Measurements from ENCODE around the gene FIGN. TPM values are rescaled to one million over a fixed set of nuclear protein-coding genes. Genes with fewer than 3 reads are reported as not detected.

Gene FIGN
- total RNA-seq, 1 experiment from 2014 or later, result 1.5 TPM

- no peak for ATAC-seq
- no peak for DNase-seq
- no peak for TF ChIP-seq EZH2 (IDR thresholded peaks at IDR 0.05; ENCODE audit: low read length, unreplicated experiment)
- TF ChIP-seq CTCF (conservative IDR thresholded peaks at IDR 0.05; ENCODE audit: low read depth, low read length), result no peak
- TF ChIP-seq EZH2phosphoT487 (IDR thresholded peaks at IDR 0.05; ENCODE audit: borderline replicate concordance, low read length), result no peak
- no peaks in the 10 kb centered on the region for H3K36me3 ChIP-seq (ENCODE audit: low read depth, low read length)
- no TSS peak for BruUV-seq (replicated peaks)
- H3K9ac ChIP-seq (ENCODE audit: low read length), result no peak overlapping the region
- no peaks in the 10 kb centered on the region for H3K9me3 ChIP-seq (ENCODE audit: low read length)
- no peaks in the 10 kb centered on the region for H3K4me1 ChIP-seq (ENCODE audit: insufficient read depth, low read length)
- H2AFZ ChIP-seq (ENCODE audit: low read length), result no peak overlapping the region
- CTCF ChIA-PET, result no interaction called here
- H3K27ac ChIP-seq (ENCODE audit: low read length), result no peak overlapping the region
- H3K27me3 ChIP-seq (ENCODE audit: low read length), result no peaks in the 10 kb centered on the region
- H3K79me2 ChIP-seq (ENCODE audit: low read length), result no peaks in the 10 kb centered on the region
- no peaks in the 10 kb centered on the region for H3F3A ChIP-seq (ENCODE audit: low read length, unreplicated experiment)
- no peaks in the 10 kb centered on the region for H3K9me2 ChIP-seq (replicated peaks; ENCODE audit: low read length)
- H3K4me2 ChIP-seq (ENCODE audit: low read length), result no peak overlapping the region
- H3K4me3 ChIP-seq (ENCODE audit: low read length), result no peak overlapping the region
- POLR2A ChIA-PET (ENCODE audit: unreplicated experiment), result no interaction called here
- H4K20me1 ChIP-seq (ENCODE audit: low read length), result no peaks in the 10 kb centered on the region
- intact Hi-C loops (cut with micrococcal nuclease), result no loop called here
Measured at GRCh38 chr2:163701399-163702195, 34.2 kb downstream of the FIGN start.

DNA sequence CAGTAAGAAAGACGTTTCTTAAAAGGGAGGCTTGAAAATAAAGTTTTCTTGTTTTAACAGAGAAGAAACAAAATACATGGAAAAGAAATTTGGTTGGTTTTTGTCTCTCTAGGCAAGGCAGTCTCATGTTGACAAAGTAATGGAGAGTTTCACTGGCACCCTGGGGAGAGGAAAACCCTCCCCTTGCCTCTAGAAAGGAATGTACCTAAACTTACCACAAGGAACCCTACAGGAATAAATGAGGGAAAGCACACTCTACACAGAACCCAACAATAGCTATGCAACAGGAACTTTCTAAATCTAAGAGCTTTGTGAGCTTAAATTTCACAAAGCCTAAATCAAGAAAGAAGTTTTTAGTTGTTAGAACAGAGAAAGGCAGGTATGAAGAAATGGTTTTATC is 37.0 kb downstream of the FIGN start:
- intact Hi-C loops (cut with micrococcal nuclease), result no loop called here
- H3K9me3 ChIP-seq (ENCODE audit: low read length), result no peaks in the 10 kb centered on the region
- no peaks in the 10 kb centered on the region for H3K36me3 ChIP-seq (ENCODE audit: low read depth, low read length)
- no peak for TF ChIP-seq EZH2phosphoT487 (IDR thresholded peaks at IDR 0.05; ENCODE audit: borderline replicate concordance, low read length)
- TF ChIP-seq EZH2 (IDR thresholded peaks at IDR 0.05; ENCODE audit: low read length, unreplicated experiment), result no peak
- H3K4me1 ChIP-seq (ENCODE audit: insufficient read depth, low read length), result no peaks in the 10 kb centered on the region
- no peaks in the 10 kb centered on the region for H3K79me2 ChIP-seq (ENCODE audit: low read length)
- H3K27me3 ChIP-seq (ENCODE audit: low read length), result no peaks in the 10 kb centered on the region
- DNase-seq (no peak), ATAC-seq (no peak)
- BruUV-seq (replicated peaks), result no TSS peak
- H2AFZ ChIP-seq (ENCODE audit: low read length), result no peak overlapping the region
- no peaks in the 10 kb centered on the region for H4K20me1 ChIP-seq (ENCODE audit: low read length)
- no peak overlapping the region for H3K9ac ChIP-seq (ENCODE audit: low read length)
- no peak overlapping the region for H3K4me2 ChIP-seq (ENCODE audit: low read length)
- no peak overlapping the region for H3K27ac ChIP-seq (ENCODE audit: low read length)
- ChIA-PET POLR2A (ENCODE audit: unreplicated experiment) (no interaction called here), CTCF (no interaction called here)
- H3K9me2 ChIP-seq (replicated peaks; ENCODE audit: low read length), result no peaks in the 10 kb centered on the region
- no peak overlapping the region for H3K4me3 ChIP-seq (ENCODE audit: low read length)
- H3F3A ChIP-seq (ENCODE audit: low read length, unreplicated experiment), result no peaks in the 10 kb centered on the region

DNA sequence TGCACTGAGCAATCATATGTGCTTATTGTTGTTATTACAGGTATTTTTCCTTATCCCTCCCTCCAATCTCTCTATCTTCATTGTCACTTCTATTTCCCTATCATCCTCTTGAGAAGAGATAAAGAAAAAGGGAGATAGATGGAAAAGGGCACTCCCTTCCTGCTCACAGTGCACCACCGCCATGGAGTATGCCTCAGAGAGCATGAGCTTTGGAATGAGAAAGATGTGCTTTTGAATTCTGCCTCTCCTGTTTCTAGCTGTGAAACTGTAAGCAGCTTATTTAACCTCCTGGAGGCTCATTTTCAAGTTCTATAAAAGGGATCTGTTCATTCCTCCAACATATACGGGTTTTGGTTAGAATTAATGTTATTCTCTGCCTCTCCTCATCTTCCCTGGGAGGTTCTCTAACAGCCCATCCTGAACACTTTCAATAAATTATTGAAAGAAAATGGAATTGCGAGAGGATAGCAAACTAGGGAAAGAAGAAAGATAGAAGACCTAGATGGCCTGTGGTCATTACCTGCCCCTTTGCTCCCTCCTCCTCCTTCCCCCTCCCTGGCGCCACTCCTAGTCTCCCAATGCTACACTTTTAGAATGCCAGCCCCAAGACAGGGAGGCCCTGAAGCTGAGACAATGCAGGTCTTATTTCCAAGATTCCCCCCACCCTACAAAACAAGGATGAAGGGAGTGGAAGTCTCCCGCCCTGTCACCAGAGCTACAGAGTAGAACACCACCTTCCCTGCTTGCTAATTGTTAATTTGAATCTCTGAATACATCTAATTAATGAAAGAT is 37.8 kb downstream of the FIGN start:
- POLR2A ChIA-PET (ENCODE audit: unreplicated experiment), result no interaction called here
- Histone ChIP-seq H3K4me1 (ENCODE audit: insufficient read depth, low read length) (no peaks in the 10 kb centered on the region), H3K9me3 (ENCODE audit: low read length) (no peaks in the 10 kb centered on the region), H3K4me3 (ENCODE audit: low read length) (no peak overlapping the region), H4K20me1 (ENCODE audit: low read length) (no peaks in the 10 kb centered on the region), H3K27me3 (ENCODE audit: low read length) (no peaks in the 10 kb centered on the region), H3K79me2 (ENCODE audit: low read length) (no peaks in the 10 kb centered on the region), H3K9ac (ENCODE audit: low read length) (no peak overlapping the region), H3K4me2 (ENCODE audit: low read length) (no peak overlapping the region), H3K9me2 (replicated peaks; ENCODE audit: low read length) (no peaks in the 10 kb centered on the region), H3K36me3 (ENCODE audit: low read depth, low read length) (no peaks in the 10 kb centered on the region), H3K27ac (ENCODE audit: low read length) (no peak overlapping the region), H3F3A (ENCODE audit: low read length, unreplicated experiment) (no peaks in the 10 kb centered on the region), H2AFZ (ENCODE audit: low read length) (no peak overlapping the region)
- no peak for ATAC-seq
- CTCF ChIA-PET, result no interaction called here
- intact Hi-C loops (cut with micrococcal nuclease), result no loop called here
- TF ChIP-seq EZH2phosphoT487 (IDR thresholded peaks at IDR 0.05; ENCODE audit: borderline replicate concordance, low read length) (no peak), CTCF (conservative IDR thresholded peaks at IDR 0.05; ENCODE audit: low read depth, low read length) (no peak), EZH2 (IDR thresholded peaks at IDR 0.05; ENCODE audit: low read length, unreplicated experiment) (no peak)
- BruUV-seq (replicated peaks), result no TSS peak
- DNase-seq, result no peak
